CD4-positive, alpha-beta T cell treated with Interleukin-2 at 100 ng/mL for 4 hours (primary cell): ENCODE measurements around the gene CCDC81.
A peak's percentile ranks its signal among the peaks of the same experiment; 100 is the strongest.

Experiments
- DNase-seq: peaks from one replicate; pipeline ENCODE4 v3.0.0-alpha.2; 2020; ENCODE audit warnings: low spot score

Gene CCDC81

DNA sequence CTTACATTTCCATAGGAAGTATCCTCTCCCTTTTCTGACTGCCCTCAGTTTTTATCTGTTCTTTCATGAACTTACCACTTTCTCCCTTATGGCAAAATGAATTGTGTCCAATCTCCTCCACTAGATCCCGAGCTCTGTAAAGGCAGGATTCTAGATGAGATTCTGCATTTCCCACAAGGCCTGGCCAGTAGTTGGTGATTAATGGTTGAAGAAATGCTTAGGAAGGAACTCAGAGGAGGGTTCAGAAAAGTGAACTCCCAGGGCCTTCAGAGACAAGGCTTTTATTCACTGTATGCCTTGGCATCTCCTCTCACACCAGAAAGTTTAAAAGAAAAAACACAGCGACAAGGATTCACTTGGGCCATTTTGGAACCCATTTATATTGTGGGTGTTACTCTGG, 66.2 kb downstream of the CCDC81 start:
- DNase-seq = no peak

DNA sequence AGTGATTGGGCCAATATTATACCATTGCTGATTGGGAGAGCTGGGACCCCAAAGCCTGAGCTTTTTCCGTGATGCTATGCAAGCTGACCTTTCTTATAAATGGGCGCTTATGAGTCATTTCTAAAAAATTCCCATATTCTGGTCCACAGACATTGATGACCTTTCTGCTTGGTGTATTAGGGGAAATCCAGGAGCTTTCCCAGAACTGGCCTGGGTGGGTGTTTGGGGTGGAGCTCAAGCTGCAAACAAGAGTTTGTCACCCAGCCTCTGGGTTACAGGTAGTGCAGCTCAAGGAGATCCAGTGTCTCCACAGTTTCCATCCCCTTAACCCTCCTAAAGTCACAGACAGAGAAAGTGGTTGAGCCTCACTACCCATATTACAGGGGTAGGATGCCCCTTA, 67.7 kb downstream of the CCDC81 start:
- no peak for DNase-seq

DNA sequence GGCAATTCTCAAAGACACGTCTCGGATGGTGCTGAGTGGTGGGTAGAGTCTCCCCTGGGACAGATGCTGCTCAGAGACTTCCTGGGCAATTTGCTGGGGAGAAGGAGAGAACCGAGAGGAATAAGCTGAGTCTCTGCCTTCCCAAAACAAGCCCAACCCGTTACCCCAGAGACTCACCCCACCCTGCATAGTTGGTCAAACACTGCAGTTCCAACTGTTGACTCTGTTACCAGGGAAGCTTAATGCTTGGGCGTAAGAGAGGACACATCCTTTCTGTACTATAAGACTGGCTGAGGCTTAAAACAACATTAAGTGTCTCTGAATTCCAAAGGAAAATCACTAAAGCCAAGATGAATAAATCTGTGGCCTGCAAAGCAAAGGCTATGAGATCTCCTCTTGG, 68.1 kb downstream of the CCDC81 start:
- no peak for DNase-seq

DNA sequence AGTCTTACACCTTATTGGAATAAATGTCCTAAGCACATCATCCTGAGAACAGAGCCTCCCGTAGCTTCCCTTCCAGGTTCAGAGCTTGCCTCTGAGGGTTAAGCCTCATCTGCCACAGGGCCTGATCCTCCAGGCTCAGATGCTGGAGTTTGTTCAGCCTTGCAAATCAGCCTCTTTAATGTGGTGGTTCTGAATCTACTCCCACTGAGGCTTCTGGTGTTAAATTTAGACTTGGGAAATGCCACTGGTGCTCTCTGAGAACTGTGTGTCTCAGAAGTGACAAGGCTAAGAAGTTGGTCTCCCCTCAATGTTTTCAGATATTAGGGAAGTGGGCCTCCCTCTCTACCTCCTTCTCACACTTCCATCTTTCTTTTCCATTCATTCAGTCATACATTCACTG, 68.7 kb downstream of the CCDC81 start:
- no peak for DNase-seq

DNA sequence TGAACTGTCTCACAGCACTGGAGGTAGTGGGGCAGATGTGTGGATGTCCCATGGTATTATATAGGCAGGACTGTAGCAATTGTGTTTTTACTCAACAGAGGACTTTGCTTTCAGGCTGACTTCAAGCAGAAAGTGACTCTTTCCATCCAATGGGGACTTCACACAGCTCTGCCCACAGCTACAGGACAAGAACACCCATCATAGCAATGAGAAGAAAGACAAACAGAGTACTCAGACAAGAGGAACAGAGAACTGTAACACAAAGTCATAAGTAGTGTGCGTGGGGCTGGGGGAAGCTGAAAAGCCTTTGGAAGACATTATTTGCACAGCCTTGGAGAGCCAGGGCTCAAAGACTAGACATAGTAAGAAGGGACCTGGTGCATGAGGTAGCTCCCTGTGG, 70.3 kb downstream of the CCDC81 start:
- no peak for DNase-seq

DNA sequence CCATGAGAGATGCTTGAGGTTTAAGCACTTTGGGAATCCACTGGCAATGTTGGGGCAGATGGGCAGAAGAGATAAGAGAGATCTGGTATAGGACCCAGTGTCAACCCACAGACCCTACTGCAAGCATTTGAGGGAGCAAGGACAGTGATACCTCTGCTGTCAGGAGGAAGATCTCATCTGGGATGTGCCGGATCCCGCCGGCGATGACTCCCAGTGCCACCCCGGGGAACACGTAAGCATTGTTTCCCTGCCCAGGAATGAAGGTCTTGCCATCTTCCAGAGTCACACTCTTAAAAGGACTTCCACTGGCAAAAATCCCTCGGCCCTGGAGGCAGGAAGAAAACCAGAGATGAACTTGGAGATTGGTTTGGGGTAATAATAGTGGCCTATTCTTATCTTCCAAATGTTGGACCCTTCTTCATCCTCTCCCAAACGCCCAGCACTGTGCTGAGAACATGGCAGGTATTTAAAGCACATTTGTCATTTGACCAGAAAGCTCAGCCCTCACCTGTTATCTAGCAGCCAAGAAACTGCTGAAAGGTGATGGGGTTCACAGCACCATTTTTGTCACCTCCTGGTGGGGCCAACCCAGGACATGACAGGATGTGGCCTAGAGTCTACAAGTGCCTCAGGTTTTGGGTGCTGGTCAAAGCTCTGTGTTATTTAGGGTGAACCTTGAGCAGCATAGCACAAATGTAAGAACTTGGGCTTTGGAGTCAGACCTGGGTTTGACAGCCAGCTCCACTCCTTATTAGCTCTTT, 71.7 kb downstream of the CCDC81 start:
- no peak for DNase-seq

DNA sequence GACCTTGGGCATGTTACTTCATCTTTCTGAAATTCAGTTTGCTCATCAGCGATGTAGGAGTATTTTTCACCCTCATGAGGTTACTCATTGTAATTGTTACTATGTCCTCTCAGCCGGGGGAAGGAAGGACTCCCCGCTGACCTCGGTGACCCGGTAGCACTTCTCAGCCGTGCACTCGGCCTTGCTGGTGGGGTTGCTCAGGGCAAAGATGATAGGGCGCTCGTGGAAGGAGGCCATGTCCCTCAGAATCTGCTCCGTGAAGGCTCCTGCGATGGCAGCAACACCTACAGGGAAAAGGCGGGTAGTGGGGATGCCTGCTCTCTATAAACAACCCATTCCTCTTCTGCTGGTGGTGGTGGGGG, 72.2 kb downstream of the CCDC81 start:
- no peak for DNase-seq

DNA sequence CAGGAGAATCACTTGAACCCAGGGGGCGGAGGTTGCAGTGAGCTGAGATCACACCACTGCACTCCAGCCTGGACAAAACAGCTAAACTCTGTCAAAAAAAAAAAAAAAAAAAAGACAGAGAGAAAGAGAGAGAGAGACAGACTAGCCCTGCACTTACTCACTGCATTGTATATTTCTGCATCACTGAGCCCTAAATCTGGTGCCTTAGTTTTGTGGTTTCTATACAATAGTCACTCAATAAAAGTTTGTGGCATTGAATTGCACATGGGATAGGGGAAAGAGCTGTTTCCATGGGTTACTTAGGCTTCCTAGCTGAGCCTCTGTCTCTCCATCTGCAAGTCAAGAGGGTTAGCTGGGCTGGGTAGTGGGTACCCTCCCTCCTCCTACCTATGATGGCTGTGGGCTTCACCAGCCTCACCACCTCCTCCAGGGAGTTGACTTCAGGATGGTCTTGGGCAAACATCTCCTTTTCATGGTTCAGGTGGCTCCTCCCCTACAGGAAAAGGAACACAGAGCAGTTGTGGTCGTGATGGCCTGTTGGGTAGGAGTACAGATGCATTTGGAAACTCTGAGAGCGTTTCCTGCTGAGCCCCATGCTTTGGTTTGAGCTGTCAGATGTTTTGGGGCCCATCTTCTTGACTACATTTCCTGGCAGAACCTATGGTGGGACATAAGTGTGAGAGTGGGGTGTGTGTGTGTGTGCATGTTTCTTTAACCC, 73.2 kb downstream of the CCDC81 start:
- DNase-seq = no peak

DNA sequence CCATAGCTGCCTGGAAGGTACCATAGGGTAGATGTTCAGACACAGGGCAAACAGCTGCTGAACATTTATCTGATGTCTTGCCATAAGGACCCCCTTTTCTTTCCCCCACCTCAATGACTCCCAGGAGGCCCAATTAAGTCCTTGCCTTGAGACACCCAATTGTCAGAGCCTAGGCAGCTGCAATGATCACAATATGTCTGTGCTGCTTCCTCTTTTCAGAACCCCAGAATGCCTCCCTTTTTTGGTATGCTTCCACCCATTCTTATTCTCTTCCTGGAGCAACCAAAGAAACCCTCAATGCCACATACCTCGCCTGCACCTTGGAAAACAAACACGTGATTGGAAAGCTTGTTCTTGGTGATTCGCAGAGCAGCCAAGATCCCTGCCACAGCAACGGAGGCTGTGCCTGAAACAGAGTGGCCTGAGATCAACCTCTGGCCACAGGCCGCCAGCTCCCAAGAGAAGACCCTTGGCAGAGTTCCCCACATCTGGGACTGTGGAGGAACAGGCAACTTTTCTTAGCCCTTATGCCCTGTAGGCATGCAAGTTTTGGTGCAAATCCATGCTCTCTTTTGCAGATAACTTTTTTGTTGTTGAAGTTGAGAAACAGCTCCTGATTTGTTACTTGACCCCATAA, 75.4 kb downstream of the CCDC81 start:
- no peak for DNase-seq

DNA sequence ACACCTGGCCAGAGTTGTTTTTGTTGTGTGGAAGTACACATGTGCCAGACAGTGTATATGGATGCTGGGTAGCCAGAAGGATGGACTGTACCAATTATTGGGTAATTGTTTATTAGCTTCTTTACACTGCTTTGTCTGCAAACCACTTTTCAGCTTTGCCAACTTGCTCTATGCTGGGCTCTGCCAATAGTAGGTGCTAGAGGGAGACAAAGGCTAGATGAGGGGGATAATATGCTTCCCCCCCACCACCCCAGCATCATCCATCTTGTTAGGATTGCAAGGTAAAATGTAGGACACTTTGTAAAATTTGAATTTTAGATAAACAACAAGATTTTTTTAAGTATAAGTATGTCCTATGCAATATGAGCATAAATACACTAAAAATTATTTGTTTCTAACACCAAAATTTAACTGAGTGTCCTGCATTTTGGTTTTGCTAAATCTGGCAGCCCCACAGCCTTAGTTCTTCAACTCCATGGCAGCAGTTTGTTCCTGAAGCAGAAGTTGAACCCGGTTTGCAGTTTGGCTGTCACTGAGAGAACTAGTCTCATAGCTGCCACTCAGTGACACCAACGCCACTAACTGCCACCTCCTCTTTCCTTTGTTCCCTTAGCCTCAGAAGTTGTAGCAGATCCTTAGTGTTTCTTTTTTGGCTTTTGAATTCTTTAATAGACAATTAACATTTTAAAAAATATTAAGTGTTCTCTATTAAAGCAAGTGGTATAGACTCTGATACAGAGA, 78.8 kb downstream of the CCDC81 start:
- no peak for DNase-seq

DNA sequence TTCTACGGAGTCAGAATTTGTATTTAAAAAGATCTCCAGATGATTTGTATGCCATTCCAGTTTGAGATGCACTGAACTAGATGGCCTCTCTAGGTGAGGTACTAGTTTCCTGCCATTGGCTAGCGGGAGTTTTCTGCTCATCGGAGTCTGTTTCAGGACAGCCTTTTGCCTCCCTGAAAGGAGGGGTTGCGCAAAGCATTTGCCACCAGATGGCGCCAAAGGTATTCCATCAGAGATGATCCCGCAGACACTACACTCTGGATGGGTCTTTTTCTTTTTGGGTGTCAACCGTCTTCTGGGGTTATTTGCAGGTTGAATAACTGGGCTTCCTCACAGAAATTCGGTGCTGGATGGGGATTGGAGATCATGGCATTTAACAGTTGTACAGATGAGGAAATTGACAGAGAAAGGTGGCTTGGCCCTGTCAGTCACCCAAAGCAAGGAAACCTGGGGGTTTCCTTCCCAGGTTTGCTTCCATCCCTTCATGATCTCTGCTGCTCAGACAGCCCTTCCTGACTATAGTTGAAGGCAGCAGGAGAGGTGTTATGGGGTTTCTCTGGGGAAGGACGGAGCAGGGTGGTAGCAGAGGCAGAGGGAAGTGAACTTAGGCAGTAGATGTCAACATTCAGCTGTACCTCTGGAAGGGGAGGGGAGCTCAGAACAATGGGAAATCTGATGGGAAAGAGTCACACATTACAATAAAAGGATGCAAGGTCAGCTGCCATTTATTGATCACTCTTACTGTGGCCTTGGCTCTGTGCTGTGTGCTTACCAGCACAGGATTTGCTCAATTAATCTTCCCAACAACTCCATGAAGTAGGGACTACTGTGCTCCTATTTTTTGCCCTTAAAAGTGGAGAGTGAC, 81.6 kb downstream of the CCDC81 start:
- DNase-seq = peak; percentile 75

DNA sequence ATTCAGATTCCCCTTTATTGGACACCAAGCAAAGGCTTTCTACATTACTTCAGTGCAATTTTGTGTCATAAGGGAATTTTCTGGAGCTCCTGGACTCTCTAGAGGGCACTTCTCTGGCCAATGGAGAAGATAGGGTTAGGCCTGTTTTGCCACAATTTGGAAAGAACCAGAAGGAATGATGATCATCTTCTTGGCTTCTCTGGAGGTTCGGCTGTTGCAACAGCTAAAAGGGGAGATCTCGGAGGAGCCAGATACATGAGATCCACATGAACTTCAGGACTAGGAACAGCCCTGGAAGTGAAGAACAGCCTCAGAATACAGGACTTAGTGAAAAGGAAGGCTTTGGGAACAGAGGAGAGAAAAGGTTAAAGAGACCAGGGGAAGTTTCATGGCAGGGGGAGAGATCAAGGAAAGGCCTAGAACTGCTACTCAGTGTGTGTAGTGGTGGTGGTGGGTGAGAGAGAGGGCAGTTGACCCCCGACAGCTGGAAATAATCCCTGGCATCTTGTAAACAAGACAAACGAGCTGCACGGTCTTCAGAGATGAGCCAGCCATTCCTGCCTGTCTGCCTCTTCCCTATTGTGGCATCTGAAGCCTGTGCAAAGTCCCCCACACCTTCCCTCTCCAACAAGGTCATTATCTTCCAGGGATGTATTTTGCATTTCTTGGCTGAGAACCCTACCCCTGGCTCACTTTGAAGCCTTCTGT, 83.8 kb downstream of the CCDC81 start:
- DNase-seq = no peak

DNA sequence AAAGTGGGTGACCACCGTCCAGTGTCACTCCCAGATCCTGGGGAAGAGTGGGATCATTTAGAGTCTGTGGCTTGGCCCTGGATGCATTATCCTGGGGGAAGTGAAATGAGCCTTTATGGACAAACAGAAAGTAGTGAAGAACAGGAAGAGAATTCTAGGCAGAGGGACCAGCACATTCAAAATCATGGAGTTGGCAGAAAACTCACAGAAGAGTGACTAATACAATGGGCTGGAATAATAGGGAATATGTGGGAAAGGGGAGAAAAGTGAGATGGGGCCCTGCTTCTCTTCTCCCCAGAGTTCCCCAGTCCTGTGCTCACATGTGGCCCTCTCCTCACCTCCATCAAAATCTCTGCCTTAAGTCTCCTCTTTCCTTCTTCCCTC, 84.3 kb downstream of the CCDC81 start:
- DNase-seq = no peak

DNA sequence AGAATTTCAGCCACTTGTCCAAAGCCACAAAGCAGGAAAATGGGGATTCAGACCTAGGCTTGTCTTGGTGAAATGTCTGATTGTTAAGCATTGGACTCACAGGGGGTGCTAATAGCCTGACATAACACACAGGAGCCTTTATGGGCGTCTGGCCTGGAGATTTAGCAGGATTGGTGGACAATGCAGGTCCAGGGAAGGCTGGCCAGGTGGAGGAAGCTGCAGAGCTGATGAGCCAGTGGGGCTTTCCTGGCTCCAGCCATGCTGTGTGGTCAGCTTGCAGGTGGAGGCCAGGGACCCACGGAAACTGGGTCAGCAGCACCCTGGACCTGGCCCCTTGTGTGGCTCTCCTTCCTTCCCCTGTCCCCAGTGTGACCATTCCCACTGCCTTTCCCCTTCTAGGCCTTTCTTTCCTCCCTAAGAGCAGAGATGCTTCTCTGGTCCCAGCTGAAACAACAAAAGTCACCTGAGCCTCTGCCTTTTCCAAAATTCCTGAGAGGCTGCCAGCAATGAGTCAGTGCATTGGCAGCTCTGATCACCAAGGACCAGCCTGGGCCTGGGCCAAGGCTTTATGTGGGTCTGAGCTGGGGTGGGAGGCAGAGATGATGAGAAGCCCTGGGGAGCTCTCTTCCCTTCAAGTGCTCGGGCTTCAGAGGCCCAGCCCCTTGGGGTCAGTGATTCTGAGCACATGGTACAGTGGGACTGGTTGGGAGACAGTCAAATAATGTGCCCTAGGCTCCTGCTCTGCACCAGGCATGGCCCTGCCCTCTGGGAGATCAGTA, 85.2 kb downstream of the CCDC81 start:
- DNase-seq = no peak

DNA sequence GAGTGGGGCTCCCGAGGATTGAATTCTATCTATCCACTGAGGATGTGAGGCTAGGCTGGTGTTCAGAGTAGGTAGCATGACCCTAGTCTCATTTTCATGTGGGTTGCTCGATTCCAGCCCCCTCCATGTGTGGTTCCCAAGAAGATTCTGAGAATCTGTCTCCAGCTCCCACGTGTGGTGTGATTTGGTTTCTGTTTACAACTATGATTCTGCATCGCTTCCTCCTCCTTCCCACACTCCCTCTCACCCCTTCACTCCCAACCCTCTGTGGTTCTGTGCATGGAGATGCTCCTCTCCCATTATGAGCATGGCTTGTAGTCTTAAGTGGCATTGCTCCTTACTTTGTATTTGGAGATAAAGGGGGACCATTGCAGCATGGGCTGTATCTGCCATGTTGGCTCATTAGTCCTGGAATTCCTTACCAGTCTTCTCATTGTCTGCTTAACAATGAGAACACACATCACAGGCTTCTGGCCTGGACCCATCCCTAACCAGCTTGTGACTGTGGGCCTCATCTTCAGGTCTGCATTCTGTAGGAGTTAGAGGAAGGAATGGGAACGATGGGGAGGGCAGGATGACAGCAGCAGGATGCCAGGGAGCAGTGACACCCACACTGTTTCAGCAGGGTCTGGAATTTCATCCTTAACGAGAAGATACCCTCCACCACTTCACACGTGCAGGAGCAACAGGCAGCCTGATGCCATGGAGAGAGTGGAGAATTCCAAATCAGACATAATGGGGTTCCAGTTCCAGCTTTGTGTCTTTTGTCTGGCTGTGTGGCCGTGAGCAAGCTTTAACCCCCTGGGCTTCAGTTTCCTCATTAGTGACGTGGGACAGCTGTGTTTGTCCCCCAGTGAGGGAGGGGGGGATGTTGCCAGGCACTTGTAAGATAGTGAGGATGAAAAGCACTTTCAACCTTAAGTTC, 86.0 kb downstream of the CCDC81 start:
- DNase-seq = no peak

DNA sequence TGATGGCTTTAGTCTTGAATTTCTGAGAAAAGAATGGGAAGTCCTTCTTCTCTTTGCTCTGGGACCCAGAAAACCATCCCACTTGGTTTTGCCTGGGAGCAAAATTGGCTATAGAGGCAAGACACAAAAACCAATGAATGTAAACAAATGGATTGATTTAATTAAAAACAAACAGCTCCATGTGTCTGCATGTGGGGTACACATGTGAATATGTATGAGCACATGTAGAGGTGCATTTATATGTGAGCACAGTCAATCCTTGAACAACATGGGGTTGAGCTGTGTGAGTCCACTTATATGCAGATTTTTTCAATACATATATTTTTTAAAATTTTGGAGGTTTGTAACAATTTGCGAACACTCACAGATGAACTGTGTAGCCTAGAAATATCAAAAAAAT, 87.2 kb downstream of the CCDC81 start:
- no peak for DNase-seq

DNA sequence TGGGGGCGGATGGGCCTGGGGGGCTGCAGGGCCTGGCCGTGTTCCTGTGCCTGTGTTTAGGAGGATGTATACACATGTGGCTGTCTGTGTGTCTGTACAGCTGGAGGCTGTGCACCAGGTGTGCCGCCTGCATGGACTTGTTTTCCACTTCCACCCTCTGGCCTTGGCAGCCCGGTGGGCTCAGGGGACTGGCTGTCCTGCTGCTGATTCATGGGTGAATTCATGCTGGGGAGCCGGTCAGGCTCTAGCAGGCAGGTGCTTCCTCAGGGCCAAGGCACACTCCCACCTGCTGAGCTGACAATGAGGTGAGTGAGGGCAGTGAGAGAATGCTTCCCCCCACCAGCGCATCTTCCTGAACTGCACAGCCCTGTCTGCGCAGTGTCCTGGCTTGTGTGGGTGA, 88.4 kb downstream of the CCDC81 start:
- no peak for DNase-seq

DNA sequence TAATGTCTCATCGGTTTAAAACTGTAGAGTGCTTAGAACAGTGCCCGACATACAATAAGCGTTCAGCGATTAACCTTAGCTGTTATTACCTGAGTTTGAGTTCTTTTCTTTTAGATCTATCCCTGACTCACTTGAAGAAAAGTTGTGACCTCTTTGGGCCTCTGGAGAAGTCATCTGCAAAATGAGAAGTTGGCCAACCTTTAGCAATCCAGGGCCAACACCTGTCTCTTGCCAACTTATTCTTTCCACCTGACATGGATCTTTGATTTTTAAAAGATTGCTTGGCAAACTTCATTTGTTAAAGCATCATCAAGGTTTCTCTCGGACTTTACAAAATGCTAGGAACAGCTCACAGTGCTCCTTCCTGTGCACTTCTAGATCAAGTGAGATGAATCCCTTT, 89.3 kb downstream of the CCDC81 start:
- no peak for DNase-seq

DNA sequence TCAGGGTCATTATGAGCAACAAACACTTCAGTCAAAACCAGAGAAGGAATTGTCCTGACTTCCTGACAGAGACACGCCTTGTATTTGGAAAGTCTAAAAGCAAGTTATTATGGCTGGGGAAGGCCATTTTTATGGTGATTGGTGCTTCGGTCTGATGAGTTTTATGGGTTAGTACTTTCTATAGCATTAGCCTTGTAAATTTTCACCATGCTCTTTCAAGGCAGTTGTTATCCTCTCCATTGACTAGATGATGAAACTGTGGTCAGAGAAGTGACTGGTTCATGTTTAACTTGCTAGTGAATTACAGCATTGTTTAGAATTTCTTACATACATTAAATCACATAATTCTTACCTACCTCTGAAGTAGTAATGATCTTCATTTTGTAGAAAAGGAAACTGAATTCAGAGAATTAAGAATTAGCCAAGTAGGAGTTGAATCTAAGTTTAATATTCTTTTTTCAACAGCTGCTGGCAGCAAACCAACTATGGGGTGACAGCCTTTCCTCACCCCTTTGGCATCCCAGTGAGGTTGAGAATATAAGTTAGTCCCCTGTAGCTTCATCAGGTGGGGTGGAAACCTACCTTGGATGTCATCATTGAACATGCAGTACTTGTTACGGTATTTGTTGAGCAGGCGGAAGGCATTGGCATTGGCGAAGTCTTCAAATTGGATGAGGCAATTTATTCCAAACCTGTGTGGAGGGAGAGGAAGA, 90.0 kb downstream of the CCDC81 start:
- DNase-seq = no peak
